22Rv1 (cell line): ENCODE data around the gene SLC2A5.

Source experiments
- ZFX ChIP-seq: fragments of 450-650 bp; IDR thresholded peaks from 2 replicates; pipeline ENCODE4 v1.6.1; 2017; ENCODE audit warnings: antibody characterized with exemption, borderline replicate concordance
- TF ChIP-seq, protein P1 (sequence below): fragments of 450-650 bp; IDR thresholded peaks from 2 replicates; pipeline ENCODE4 v1.5.1; 2017; ENCODE audit warnings: mild to moderate bottlenecking

DNA sequence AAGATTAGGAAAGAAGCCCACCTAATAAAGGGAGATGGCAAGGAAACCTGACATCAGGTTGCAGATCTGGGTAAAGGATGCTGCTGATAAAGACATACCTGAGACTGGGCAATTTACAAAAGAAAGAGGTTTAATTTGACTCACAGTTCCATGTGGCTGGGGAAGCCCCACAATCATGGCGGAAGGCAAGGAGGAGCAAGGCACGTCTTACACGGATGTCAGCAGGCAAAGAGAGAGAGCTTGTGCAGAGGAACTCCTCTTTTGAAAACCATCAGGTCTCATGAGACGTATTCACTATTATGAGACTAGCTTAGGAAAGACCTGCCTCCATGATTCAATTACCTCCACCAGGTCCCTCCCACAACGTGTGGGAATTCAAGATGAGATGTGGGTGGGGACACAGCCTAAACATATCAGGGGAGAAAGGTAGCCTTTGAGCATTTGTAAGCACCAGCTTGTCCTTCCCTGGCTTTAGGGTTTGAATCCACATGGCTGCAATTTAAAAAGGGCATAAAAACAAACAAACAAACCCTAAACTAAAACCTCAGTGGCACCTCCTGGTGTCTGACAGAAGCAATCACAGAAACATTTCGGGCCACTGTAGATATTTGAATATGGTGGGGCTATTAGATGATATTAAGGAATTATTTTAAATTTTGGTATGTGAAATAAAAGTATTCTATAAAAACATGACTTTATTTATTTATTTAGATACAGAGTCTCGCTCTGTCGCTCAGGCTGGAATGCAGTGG is 76.3 kb downstream of the SLC2A5 start:
- TF ChIP-seq, protein P1, sequence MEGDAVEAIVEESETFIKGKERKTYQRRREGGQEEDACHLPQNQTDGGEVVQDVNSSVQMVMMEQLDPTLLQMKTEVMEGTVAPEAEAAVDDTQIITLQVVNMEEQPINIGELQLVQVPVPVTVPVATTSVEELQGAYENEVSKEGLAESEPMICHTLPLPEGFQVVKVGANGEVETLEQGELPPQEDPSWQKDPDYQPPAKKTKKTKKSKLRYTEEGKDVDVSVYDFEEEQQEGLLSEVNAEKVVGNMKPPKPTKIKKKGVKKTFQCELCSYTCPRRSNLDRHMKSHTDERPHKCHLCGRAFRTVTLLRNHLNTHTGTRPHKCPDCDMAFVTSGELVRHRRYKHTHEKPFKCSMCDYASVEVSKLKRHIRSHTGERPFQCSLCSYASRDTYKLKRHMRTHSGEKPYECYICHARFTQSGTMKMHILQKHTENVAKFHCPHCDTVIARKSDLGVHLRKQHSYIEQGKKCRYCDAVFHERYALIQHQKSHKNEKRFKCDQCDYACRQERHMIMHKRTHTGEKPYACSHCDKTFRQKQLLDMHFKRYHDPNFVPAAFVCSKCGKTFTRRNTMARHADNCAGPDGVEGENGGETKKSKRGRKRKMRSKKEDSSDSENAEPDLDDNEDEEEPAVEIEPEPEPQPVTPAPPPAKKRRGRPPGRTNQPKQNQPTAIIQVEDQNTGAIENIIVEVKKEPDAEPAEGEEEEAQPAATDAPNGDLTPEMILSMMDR = peak; percentile 40
- no peak for TF ChIP-seq ZFX
